Medulla oblongata (tissue), 1 donor: ENCODE results near the gene ANKMY2.
"Not testable (repeated sequence)": the region's sequence is repeated elsewhere in the genome, so short reads cannot be mapped to it uniquely, and the experiment has no call there.

Experiments
- DNase-seq: peaks from one replicate; pipeline ENCODE4 v3.0.0-alpha.2; 2015; ENCODE audit errors: extremely low spot score

ANKMY2 gene

GRCh38 chr7:16627236-16627635, 18.3 kb downstream of the ANKMY2 start:
- no peak for DNase-seq

GRCh38 chr7:16626388-16626787, 19.2 kb downstream of the ANKMY2 start:
- DNase-seq: no peak

GRCh38 chr7:16619979-16620408, 25.6 kb downstream of the ANKMY2 start:
- DNase-seq: no peak

GRCh38 chr7:16616542-16616941, 29.0 kb downstream of the ANKMY2 start:
- no peak for DNase-seq

- DNase-seq: no peak
Measured at GRCh38 chr7:16616122-16616521, 29.4 kb downstream of the ANKMY2 start.

- no peak for DNase-seq
Measured at GRCh38 chr7:16615228-16615627, 30.3 kb downstream of the ANKMY2 start.

- DNase-seq: no peak
Measured at GRCh38 chr7:16611711-16612110, 33.8 kb downstream of the ANKMY2 start.

- DNase-seq: no peak
Measured at GRCh38 chr7:16609842-16610450, 35.6 kb downstream of the ANKMY2 start.

- DNase-seq: no peak
Measured at GRCh38 chr7:16606704-16607103, 38.9 kb downstream of the ANKMY2 start.

GRCh38 chr7:16604054-16604453, 41.5 kb downstream of the ANKMY2 start:
- DNase-seq: peak; percentile 32

- no peak for DNase-seq
Measured at GRCh38 chr7:16603633-16604032, 41.9 kb downstream of the ANKMY2 start.

GRCh38 chr7:16599860-16600259, 45.7 kb downstream of the ANKMY2 start:
- DNase-seq: no peak

- DNase-seq: no peak
Measured at GRCh38 chr7:16598015-16598414, 47.5 kb downstream of the ANKMY2 start.

- DNase-seq: not testable (repeated sequence)
Measured at GRCh38 chr7:16595596-16595995, 50.0 kb downstream of the ANKMY2 start.

- no peak for DNase-seq
Measured at GRCh38 chr7:16594676-16595075, 50.9 kb downstream of the ANKMY2 start.

- no peak for DNase-seq
Measured at GRCh38 chr7:16594061-16594460, 51.5 kb downstream of the ANKMY2 start.

GRCh38 chr7:16592395-16592794, 53.2 kb downstream of the ANKMY2 start:
- no peak for DNase-seq

- no peak for DNase-seq
Measured at GRCh38 chr7:16590424-16590823, 55.1 kb downstream of the ANKMY2 start.

- DNase-seq: no peak
Measured at GRCh38 chr7:16589881-16590280, 55.7 kb downstream of the ANKMY2 start.

- no peak for DNase-seq
Measured at GRCh38 chr7:16587790-16588189, 57.8 kb downstream of the ANKMY2 start.

GRCh38 chr7:16587129-16587528, 58.4 kb downstream of the ANKMY2 start:
- no peak for DNase-seq

GRCh38 chr7:16586081-16586874, 59.3 kb downstream of the ANKMY2 start:
- DNase-seq: no peak

- no peak for DNase-seq
Measured at GRCh38 chr7:16585540-16585939, 60.0 kb downstream of the ANKMY2 start.
